IMR-90 (cell line): ENCODE measurements around the gene RABGEF1. TPM values are rescaled to one million over a fixed set of nuclear protein-coding genes. Genes with fewer than 3 reads are reported as not detected.
A peak's percentile ranks its signal among the peaks of the same experiment; 100 is the strongest.
"Not testable (repeated sequence)": the region's sequence is repeated elsewhere in the genome, so short reads cannot be mapped to it uniquely, and the experiment has no call there.

Experiments used
- ATAC-seq: fragments of 200-7000 bp; cut with Tn5 transposase; 2 replicates; pipeline ENCODE4 v1.9.1; 2020; ENCODE audit warnings: low read depth, mild to moderate bottlenecking, moderate library complexity
- BruUV-seq: library from RNA; stranded (reverse); fragments of 400-500 nt; replicated peaks from 2 replicates; lab custom pipeline; 2021; lab: Mats Ljungman, UMichigan
- CTCF ChIA-PET: fragments of 300-600 bp; formaldehyde crosslinking; extraction: SDS; loops from one replicate; lab custom pipeline; 2021; ENCODE audit warnings: antibody characterized with exemption; lab: Yijun Ruan, JAX
- POLR2A ChIA-PET: fragments of 300-600 bp; sonication (Branson Sonifier 250); formaldehyde crosslinking; loops from one replicate; lab custom pipeline; 2022; ENCODE audit warnings: antibody characterized with exemption; ENCODE audit not compliant: unreplicated experiment; lab: Charles Lee
- DNase-seq: peaks from one replicate; pipeline ENCODE4 v3.0.0; 2013
- H2AFZ ChIP-seq: replicated peaks from 2 replicates; pipeline ENCODE3; 2013; ENCODE audit warnings: low read length, mild to moderate bottlenecking; ENCODE audit not compliant: poor library complexity
- H2AK5ac ChIP-seq: 2 replicates; pipeline ENCODE4 v1.6.1; 2013; ENCODE audit warnings: low read depth, low read length, inconsistent platforms
- H2AK9ac ChIP-seq: replicated peaks from 2 replicates; pipeline ENCODE3; 2013; ENCODE audit warnings: mild to moderate bottlenecking, low read depth, low read length, moderate library complexity; ENCODE audit not compliant: poor library complexity
- H2BK120ac ChIP-seq: 2 replicates; pipeline ENCODE4 v1.6.1; 2013; ENCODE audit warnings: low read depth, low read length, inconsistent platforms
- H2BK15ac ChIP-seq: 3 replicates; pipeline ENCODE4 v1.6.1; 2013; ENCODE audit warnings: low read depth, low read length, inconsistent platforms
- H2BK20ac ChIP-seq: 2 replicates; pipeline ENCODE4 v1.6.1; 2013; ENCODE audit warnings: low read depth, mild to moderate bottlenecking, inconsistent platforms, low read length, moderate library complexity
- H2BK5ac ChIP-seq: 2 replicates; pipeline ENCODE4 v1.6.1; 2013; ENCODE audit warnings: mild to moderate bottlenecking, low read depth, low read length, inconsistent platforms; ENCODE audit not compliant: poor library complexity, severe bottlenecking
- H3K14ac ChIP-seq: replicated peaks from 2 replicates; pipeline ENCODE4 v1.6.1; 2013; ENCODE audit warnings: low read depth, low read length, inconsistent platforms
- H3K18ac ChIP-seq: 2 replicates; pipeline ENCODE4 v1.6.1; 2013; ENCODE audit warnings: low read depth, low read length, control low read depth
- H3K23ac ChIP-seq: 2 replicates; pipeline ENCODE4 v1.6.1; 2013; ENCODE audit warnings: low read depth, low read length, inconsistent platforms
- H3K27ac ChIP-seq: 2 replicates; pipeline ENCODE4 v1.5.1; 2013; ENCODE audit warnings: mild to moderate bottlenecking, control low read depth, low read length; ENCODE audit not compliant: insufficient read depth
- H3K27me3 ChIP-seq: 2 replicates; pipeline ENCODE4 v1.6.1; 2013; ENCODE audit warnings: low read length; ENCODE audit not compliant: control insufficient read depth, insufficient read depth
- H3K36me3 ChIP-seq: 2 replicates; pipeline ENCODE4 v1.6.1; 2013; ENCODE audit warnings: low read length, mixed read lengths; ENCODE audit not compliant: control insufficient read depth, insufficient read depth
- H3K4ac ChIP-seq: 2 replicates; pipeline ENCODE4 v1.6.1; 2013; ENCODE audit warnings: low read depth, low read length, inconsistent platforms
- H3K4me1 ChIP-seq: 2 replicates; pipeline ENCODE4 v1.6.1; 2013; ENCODE audit warnings: low read length, mixed read lengths; ENCODE audit not compliant: control insufficient read depth, insufficient read depth
- H3K4me2 ChIP-seq: 2 replicates; pipeline ENCODE4 v1.6.1; 2013; ENCODE audit warnings: low read depth, mild to moderate bottlenecking, control low read depth, low read length, moderate library complexity
- H3K4me3 ChIP-seq: 2 replicates; pipeline ENCODE4 v1.5.1; 2013; ENCODE audit warnings: low read depth, mild to moderate bottlenecking, control low read depth, low read length, moderate library complexity; ENCODE audit not compliant: insufficient read depth
- H3K56ac ChIP-seq: 2 replicates; pipeline ENCODE4 v1.6.1; 2013; ENCODE audit warnings: low read length, inconsistent platforms; ENCODE audit not compliant: insufficient read depth; ENCODE audit errors: extremely low read depth
- H3K79me1 ChIP-seq, 2 experiments: 2 replicates each; pipeline ENCODE4 v1.6.1; 2013; ENCODE audit warnings: low read length in 2 of 2, inconsistent platforms in 1 of 2, low read depth in 1 of 2
- H3K9ac ChIP-seq: 2 replicates; pipeline ENCODE4 v1.6.1; 2013; ENCODE audit warnings: low read depth, low read length, control low read depth
- H3K9me1 ChIP-seq: 2 replicates; pipeline ENCODE4 v1.6.1; 2013; ENCODE audit warnings: low read length, inconsistent platforms; ENCODE audit not compliant: insufficient read depth
- H3K9me3 ChIP-seq: 2 replicates; pipeline ENCODE4 v1.6.1; 2013; ENCODE audit warnings: low read length; ENCODE audit not compliant: control insufficient read depth, insufficient read depth
- H4K20me1 ChIP-seq: 2 replicates; pipeline ENCODE4 v1.6.1; 2013; ENCODE audit warnings: low read length, inconsistent platforms; ENCODE audit not compliant: insufficient read depth
- H4K5ac ChIP-seq: 2 replicates; pipeline ENCODE4 v1.6.1; 2013; ENCODE audit warnings: mild to moderate bottlenecking, low read depth, low read length, control low read depth
- H4K8ac ChIP-seq, 2 experiments: 2 replicates each; pipeline ENCODE4 v1.6.1; 2013; ENCODE audit warnings: low read depth in 2 of 2, low read length in 2 of 2, control low read depth in 1 of 2, inconsistent platforms in 1 of 2
- H4K91ac ChIP-seq: 2 replicates; pipeline ENCODE4 v1.6.1; 2013; ENCODE audit warnings: low read depth, low read length, inconsistent platforms; ENCODE audit not compliant: insufficient read depth
- CEBPB ChIP-seq: IDR thresholded peaks from 2 replicates; pipeline ENCODE4 v1.6.1; 2012; ENCODE audit warnings: low read depth, low read length, improper control_type of control experiment
- CHD1 ChIP-seq: IDR thresholded peaks from 2 replicates; pipeline ENCODE4 v1.6.1; 2012; ENCODE audit warnings: low read depth, low read length, improper control_type of control experiment
- MAFK ChIP-seq: IDR thresholded peaks from 2 replicates; pipeline ENCODE4 v1.6.1; 2012; ENCODE audit warnings: low read depth, low read length, improper control_type of control experiment
- WGBS, 2 experiments: methylation state at CpG; one replicate each; pipeline versions ENCODE4 v1.1.5 to v1.1.7; 2013; ENCODE audit warnings: missing lambda C conversion rate in 2 of 2; ENCODE audit not compliant: insufficient read length in 1 of 2; ENCODE audit errors: extremely low coverage in 2 of 2; 5-methylcytosine and 5-hydroxymethylcytosine counted together
- dilution Hi-C: fragments of 300-500 bp; cut with HindIII; formaldehyde crosslinking; loops from one replicate; pipeline ENCODE4 v1.14.3; 2018; ENCODE audit warnings: low sequenced_read_pairs; ENCODE audit not compliant: unreplicated experiment
- in situ Hi-C: fragments of 300-500 bp; cut with MboI; formaldehyde crosslinking; loops from 3 replicates; pipeline ENCODE4 v1.14.3; 2019; ENCODE audit warnings: low sequenced_read_pairs, inconsistent platforms, mixed read lengths
- intact Hi-C: fragments of 100-400 bp; cut with micrococcal nuclease; formaldehyde crosslinking; loops from 2 replicates; pipeline ENCODE4 v1.10.0; 2022
- polyA plus RNA-seq, 3 experiments: library from polyadenylated mRNA; depleted of rRNA; stranded (reverse); fragments of >200 nt; gene quantifications; 2 replicates each; pipeline ENCODE4 v1.2.3, GENCODE V29; 2012; ENCODE audit warnings: low replicate concordance in 1 of 3
- total RNA-seq: library from RNA; depleted of rRNA; stranded (reverse); fragments of >200 nt; gene quantifications from 2 replicates; pipeline ENCODE4 v1.2.3, GENCODE V29; 2012
- TF ChIP-seq, protein P1 (sequence below): fragments of 150-350 bp; IDR thresholded peaks from 2 replicates; pipeline ENCODE4 v1.6.1; 2017; ENCODE audit warnings: mild to moderate bottlenecking, antibody characterized with exemption, low read length, low read depth

RABGEF1 gene
- total and polyA plus RNA-seq, 2 of the 4 experiments (the other 2 are of a cell fraction) = 34.9 to 56.6 TPM

DNA sequence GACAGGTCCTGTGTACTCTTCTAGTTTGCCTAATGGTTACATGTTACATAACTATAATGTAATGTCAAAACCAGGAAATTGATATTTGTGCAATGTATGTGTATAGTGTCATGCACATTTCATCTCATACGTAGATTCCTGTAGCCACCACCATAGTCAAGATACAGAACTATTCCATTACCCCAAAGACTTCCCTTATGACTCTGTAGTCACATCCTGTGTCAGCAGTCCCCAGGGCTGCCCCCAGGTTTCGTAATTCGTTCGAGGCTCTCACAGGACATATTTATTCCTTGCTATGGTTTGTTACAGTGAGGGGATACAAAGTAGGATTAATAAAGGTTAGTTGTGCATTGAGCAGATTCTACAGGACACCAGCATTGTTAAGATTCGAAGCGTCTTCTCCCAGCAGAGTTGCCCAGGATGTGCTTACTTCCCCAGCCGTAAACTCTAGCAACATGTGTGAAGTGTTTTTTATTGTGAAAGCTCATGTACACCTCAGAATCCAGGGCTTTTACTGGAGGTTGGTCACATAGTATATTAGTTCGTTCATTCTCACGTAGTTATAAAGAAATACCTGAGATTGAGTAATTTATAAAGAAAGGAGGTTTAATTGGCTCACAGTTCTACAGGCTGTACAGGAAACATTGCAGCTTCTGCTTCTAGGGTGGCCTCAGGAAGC lies 18.6 kb downstream of the RABGEF1 start:
- Histone ChIP-seq H4K20me1 (peaks cover 74% of the 10 kb centered on the region), H3K79me1 (peaks cover 32 to 75% of the 10 kb centered on the region in 2 experiments), H3K4me1 (peaks cover 2% of the 10 kb centered on the region), H3K56ac (no peak overlapping the region), H3K4me2 (no peak overlapping the region), H3K9me3 (no peaks in the 10 kb centered on the region), H3K9me1 (peaks cover 21% of the 10 kb centered on the region), H3K9ac (no peak overlapping the region), H4K5ac (no peak overlapping the region), H2AFZ (no peak overlapping the region), H3K36me3 (peaks cover 6% of the 10 kb centered on the region), H2BK20ac (no peak overlapping the region), H4K91ac (no peak overlapping the region), H3K27me3 (no peaks in the 10 kb centered on the region), H2AK9ac (no peak overlapping the region), H2BK15ac (no peak overlapping the region), H3K4ac (no peak overlapping the region), H2BK5ac (no peak overlapping the region), H3K4me3 (no peak overlapping the region), H3K27ac (no peak overlapping the region), H2AK5ac (no peak overlapping the region), H4K8ac (no peak overlapping the region), H2BK120ac (no peak overlapping the region), H3K14ac (no peak overlapping the region), H3K18ac (no peak overlapping the region), H3K23ac (peak overlapping the region; percentile 38; the same call in 1 of the 2 replicates)
- ATAC-seq (no peak), DNase-seq (no peak)
- POLR2A ChIA-PET = no interaction called here
- TF ChIP-seq CHD1 (no peak), CEBPB (no peak), MAFK (no peak)
- TF ChIP-seq, protein P1, sequence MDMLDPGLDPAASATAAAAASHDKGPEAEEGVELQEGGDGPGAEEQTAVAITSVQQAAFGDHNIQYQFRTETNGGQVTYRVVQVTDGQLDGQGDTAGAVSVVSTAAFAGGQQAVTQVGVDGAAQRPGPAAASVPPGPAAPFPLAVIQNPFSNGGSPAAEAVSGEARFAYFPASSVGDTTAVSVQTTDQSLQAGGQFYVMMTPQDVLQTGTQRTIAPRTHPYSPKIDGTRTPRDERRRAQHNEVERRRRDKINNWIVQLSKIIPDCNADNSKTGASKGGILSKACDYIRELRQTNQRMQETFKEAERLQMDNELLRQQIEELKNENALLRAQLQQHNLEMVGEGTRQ = no peak
- intact Hi-C loops (no loop called here), dilution Hi-C loops (no loop called here), in situ Hi-C loops (no loop called here)
- WGBS, 2 experiments = no CpG with 5 or more reads among the region's 9 CpGs
- no TSS peak for BruUV-seq
- CTCF ChIA-PET = no interaction called here

GRCh38 chr7:66763183-66763582 lies 22.6 kb downstream of the RABGEF1 start:
- dilution Hi-C loops, H3K36me3 ChIP-seq, H2BK120ac ChIP-seq, H3K14ac ChIP-seq, H3K4me1 ChIP-seq, H3K4ac ChIP-seq, H3K9me3 ChIP-seq, H4K5ac ChIP-seq, H2BK20ac ChIP-seq, H3K56ac ChIP-seq, ATAC-seq, DNase-seq, BruUV-seq, H2BK15ac ChIP-seq, H2AK9ac ChIP-seq, H3K9ac ChIP-seq, H3K4me2 ChIP-seq, H2BK5ac ChIP-seq, H3K27ac ChIP-seq, intact Hi-C loops, H3K4me3 ChIP-seq, H2AK5ac ChIP-seq, CTCF ChIA-PET, in situ Hi-C loops, H2AFZ ChIP-seq, H4K91ac ChIP-seq, H3K18ac ChIP-seq, POLR2A ChIA-PET, H4K8ac ChIP-seq, H3K23ac ChIP-seq, H3K27me3 ChIP-seq: not testable (repeated sequence)
- peaks cover 39 to 82% of the 10 kb centered on the region in 2 experiments for H3K79me1 ChIP-seq
- peaks cover 85% of the 10 kb centered on the region for H4K20me1 ChIP-seq
- WGBS, 2 experiments = no CpG with 5 or more reads among the region's 3 CpGs
- peaks cover 18% of the 10 kb centered on the region for H3K9me1 ChIP-seq
